Neural cell (in vitro differentiated cells): Measurements from ENCODE around the gene HIVEP1.

ENCODE experiments used
- EP300 ChIP-seq: fragments of 450-650 bp; conservative IDR thresholded peaks from 2 replicates; pipeline ENCODE4 v1.6.1; 2014; ENCODE audit warnings: antibody characterized with exemption, mild to moderate bottlenecking, moderate library complexity; ENCODE audit not compliant: poor library complexity, severe bottlenecking
- EZH2 ChIP-seq: fragments of 200-600, 300-800 bp; shearing (Covaris generic), sonication (generic); IDR thresholded peaks from 2 replicates; pipeline ENCODE4 v1.6.1; 2014; ENCODE audit warnings: antibody characterized with exemption, low read length, borderline replicate concordance, mild to moderate bottlenecking; ENCODE audit not compliant: insufficient read depth, poor library complexity, severe bottlenecking
- MXI1 ChIP-seq: fragments of 450-650 bp; conservative IDR thresholded peaks from 2 replicates; pipeline ENCODE4 v1.6.1; 2014; ENCODE audit warnings: antibody characterized with exemption, mild to moderate bottlenecking; ENCODE audit not compliant: poor library complexity, severe bottlenecking
- POLR2AphosphoS5 ChIP-seq: IDR thresholded peaks from 2 replicates; pipeline ENCODE4 v1.6.1; 2012
- RAD21 ChIP-seq: fragments of 450-650 bp; conservative IDR thresholded peaks from 2 replicates; pipeline ENCODE4 v1.6.1; 2014; ENCODE audit warnings: antibody characterized with exemption, mild to moderate bottlenecking, moderate library complexity
- SMC3 ChIP-seq: fragments of 450-650 bp; conservative IDR thresholded peaks from 2 replicates; pipeline ENCODE4 v1.6.1; 2014; ENCODE audit warnings: antibody characterized with exemption, mild to moderate bottlenecking, moderate library complexity; ENCODE audit not compliant: poor library complexity
- TAF1 ChIP-seq: IDR thresholded peaks from 2 replicates; pipeline ENCODE4 v1.6.1; 2012; ENCODE audit warnings: low read depth
- TF ChIP-seq, protein P1 (sequence below): fragments of 450-650 bp; IDR thresholded peaks from 2 replicates; pipeline ENCODE4 v1.5.1; 2014; ENCODE audit warnings: antibody characterized with exemption, mild to moderate bottlenecking, moderate library complexity; ENCODE audit not compliant: poor library complexity, severe bottlenecking
- TF ChIP-seq, protein P2 (sequence below): IDR thresholded peaks from 2 replicates; pipeline ENCODE4 v1.6.1; 2012; ENCODE audit warnings: borderline replicate concordance

DNA sequence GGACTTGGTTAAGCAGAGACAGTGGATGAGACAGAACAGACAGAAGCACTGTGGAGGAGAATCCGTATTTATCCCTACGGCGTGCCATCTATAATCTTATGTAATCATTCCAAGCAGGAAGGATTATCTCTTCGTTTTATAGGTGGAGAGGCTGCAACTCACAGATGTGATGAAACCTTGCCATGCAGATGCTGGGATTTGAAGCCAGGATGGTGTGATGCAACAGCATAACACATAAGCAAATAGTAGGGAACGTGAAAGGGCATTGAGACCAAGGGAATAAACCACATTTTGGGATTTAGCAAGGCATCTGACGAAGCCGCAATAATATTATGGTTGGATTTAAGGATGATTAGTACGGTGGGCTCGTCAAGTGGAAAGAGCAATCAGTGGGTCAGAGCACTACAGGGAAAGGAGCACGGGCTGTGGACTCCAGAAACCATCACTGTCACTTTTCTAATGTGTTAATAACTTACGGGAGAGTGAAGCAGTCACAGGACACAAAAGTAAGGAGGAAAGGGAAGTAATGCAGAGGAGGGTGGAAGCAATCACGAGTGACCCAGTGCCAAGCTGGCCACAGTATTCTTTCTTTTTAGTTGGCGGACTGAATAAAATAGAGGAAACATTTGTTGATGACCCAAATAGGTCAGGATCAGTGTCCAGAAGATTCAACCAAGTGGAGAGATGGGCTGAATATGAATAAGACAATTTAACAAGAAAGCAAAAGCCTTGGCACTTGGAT, 158.4 kb downstream of the HIVEP1 start:
- TF ChIP-seq TAF1: no peak
- TF ChIP-seq, protein P1, sequence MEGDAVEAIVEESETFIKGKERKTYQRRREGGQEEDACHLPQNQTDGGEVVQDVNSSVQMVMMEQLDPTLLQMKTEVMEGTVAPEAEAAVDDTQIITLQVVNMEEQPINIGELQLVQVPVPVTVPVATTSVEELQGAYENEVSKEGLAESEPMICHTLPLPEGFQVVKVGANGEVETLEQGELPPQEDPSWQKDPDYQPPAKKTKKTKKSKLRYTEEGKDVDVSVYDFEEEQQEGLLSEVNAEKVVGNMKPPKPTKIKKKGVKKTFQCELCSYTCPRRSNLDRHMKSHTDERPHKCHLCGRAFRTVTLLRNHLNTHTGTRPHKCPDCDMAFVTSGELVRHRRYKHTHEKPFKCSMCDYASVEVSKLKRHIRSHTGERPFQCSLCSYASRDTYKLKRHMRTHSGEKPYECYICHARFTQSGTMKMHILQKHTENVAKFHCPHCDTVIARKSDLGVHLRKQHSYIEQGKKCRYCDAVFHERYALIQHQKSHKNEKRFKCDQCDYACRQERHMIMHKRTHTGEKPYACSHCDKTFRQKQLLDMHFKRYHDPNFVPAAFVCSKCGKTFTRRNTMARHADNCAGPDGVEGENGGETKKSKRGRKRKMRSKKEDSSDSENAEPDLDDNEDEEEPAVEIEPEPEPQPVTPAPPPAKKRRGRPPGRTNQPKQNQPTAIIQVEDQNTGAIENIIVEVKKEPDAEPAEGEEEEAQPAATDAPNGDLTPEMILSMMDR: no peak
- TF ChIP-seq EP300: no peak
- no peak for TF ChIP-seq POLR2AphosphoS5
- no peak for TF ChIP-seq EZH2
- no peak for TF ChIP-seq MXI1
- TF ChIP-seq RAD21: no peak
- no peak for TF ChIP-seq SMC3
- TF ChIP-seq, protein P2, sequence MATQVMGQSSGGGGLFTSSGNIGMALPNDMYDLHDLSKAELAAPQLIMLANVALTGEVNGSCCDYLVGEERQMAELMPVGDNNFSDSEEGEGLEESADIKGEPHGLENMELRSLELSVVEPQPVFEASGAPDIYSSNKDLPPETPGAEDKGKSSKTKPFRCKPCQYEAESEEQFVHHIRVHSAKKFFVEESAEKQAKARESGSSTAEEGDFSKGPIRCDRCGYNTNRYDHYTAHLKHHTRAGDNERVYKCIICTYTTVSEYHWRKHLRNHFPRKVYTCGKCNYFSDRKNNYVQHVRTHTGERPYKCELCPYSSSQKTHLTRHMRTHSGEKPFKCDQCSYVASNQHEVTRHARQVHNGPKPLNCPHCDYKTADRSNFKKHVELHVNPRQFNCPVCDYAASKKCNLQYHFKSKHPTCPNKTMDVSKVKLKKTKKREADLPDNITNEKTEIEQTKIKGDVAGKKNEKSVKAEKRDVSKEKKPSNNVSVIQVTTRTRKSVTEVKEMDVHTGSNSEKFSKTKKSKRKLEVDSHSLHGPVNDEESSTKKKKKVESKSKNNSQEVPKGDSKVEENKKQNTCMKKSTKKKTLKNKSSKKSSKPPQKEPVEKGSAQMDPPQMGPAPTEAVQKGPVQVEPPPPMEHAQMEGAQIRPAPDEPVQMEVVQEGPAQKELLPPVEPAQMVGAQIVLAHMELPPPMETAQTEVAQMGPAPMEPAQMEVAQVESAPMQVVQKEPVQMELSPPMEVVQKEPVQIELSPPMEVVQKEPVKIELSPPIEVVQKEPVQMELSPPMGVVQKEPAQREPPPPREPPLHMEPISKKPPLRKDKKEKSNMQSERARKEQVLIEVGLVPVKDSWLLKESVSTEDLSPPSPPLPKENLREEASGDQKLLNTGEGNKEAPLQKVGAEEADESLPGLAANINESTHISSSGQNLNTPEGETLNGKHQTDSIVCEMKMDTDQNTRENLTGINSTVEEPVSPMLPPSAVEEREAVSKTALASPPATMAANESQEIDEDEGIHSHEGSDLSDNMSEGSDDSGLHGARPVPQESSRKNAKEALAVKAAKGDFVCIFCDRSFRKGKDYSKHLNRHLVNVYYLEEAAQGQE: no peak
